ENCODE results near the gene ART5. TPM values are rescaled to one million over a fixed set of nuclear protein-coding genes. Genes with fewer than 3 reads are reported as not detected.

Gene ART5
- total RNA-seq, 1 experiment from 2014 or later = 4.5 TPM

GRCh38 chr11:3662856-3663255 lies 21.1 kb upstream of the ART5 start:
- Mint-ChIP-seq H3K27ac (no peak overlapping the region), H3K4me1 (no peaks in the 10 kb centered on the region), H3K36me3 (no peaks in the 10 kb centered on the region), H3K27me3 (ENCODE audit: low read depth) (no peaks in the 10 kb centered on the region), H3K9me3 (peaks cover 6% of the 10 kb centered on the region; the same call in 1 of the 2 replicates), H3K4me3 (no peak overlapping the region)
- TF ChIP-seq SMAD3 (CRISPR knock-in tag; IDR thresholded peaks at IDR 0.05; ENCODE audit: borderline replicate concordance) (no peak), ZBTB21 (CRISPR knock-in tag; IDR thresholded peaks at IDR 0.05; ENCODE audit: borderline replicate concordance) (no peak), GRHL2 (CRISPR knock-in tag; IDR thresholded peaks at IDR 0.05; ENCODE audit: insufficient replicate concordance, severe bottlenecking) (no peak), HMGXB4 (CRISPR knock-in tag; IDR thresholded peaks at IDR 0.05) (no peak), STAT6 (CRISPR knock-in tag; conservative IDR thresholded peaks at IDR 0.05; ENCODE audit: low read depth) (no peak), ZNF138 (CRISPR knock-in tag; conservative IDR thresholded peaks at IDR 0.05) (no peak), CREB1 (CRISPR knock-in tag; IDR thresholded peaks at IDR 0.05) (no peak), KAT7 (CRISPR knock-in tag; IDR thresholded peaks at IDR 0.05; ENCODE audit: borderline replicate concordance) (no peak), RORB (CRISPR knock-in tag; IDR thresholded peaks at IDR 0.05) (no peak), FOXP4 (CRISPR knock-in tag; IDR thresholded peaks at IDR 0.05) (no peak), ZSCAN18 (CRISPR knock-in tag; IDR thresholded peaks at IDR 0.05) (no peak), ERG (CRISPR knock-in tag; IDR thresholded peaks at IDR 0.05) (no peak), NFYB (CRISPR knock-in tag; conservative IDR thresholded peaks at IDR 0.05; ENCODE audit: low read depth) (no peak), SOX15 (CRISPR knock-in tag; IDR thresholded peaks at IDR 0.05) (no peak), GABPB1 (CRISPR knock-in tag; IDR thresholded peaks at IDR 0.05) (no peak)
- DNase-seq (ENCODE audit: low spot score) (no peak), ATAC-seq (no peak)
- ChIA-PET POLR2A (no interaction called here), CTCF (no interaction called here)

GRCh38 chr11:3660960-3661359 lies 19.2 kb upstream of the ART5 start:
- Mint-ChIP-seq H3K4me1 (no peaks in the 10 kb centered on the region), H3K4me3 (no peak overlapping the region), H3K9me3 (peaks cover 10% of the 10 kb centered on the region; the same call in 1 of the 2 replicates), H3K27me3 (ENCODE audit: low read depth) (no peaks in the 10 kb centered on the region), H3K27ac (no peak overlapping the region), H3K36me3 (no peaks in the 10 kb centered on the region)
- TF ChIP-seq ATF2 (CRISPR knock-in tag; IDR thresholded peaks at IDR 0.05; ENCODE audit: borderline replicate concordance, low read depth) (no peak), GABPB1 (CRISPR knock-in tag; IDR thresholded peaks at IDR 0.05) (no peak), JUN (CRISPR knock-in tag; IDR thresholded peaks at IDR 0.05) (no peak), ATF1 (CRISPR knock-in tag; IDR thresholded peaks at IDR 0.05) (no peak), JAZF1 (CRISPR knock-in tag; IDR thresholded peaks at IDR 0.05) (no peak), ZNF416 (CRISPR knock-in tag; IDR thresholded peaks at IDR 0.05) (no peak)
- DNase-seq (ENCODE audit: low spot score) (no peak), ATAC-seq (no peak)
- ChIA-PET POLR2A (no interaction called here), CTCF (no interaction called here)
